Hepatocyte (in vitro differentiated cells): Measurements from ENCODE around the gene CYSRT1.

ENCODE experiments used
- CTCF ChIP-seq: fragments of 200-600 bp; sonication (generic); IDR thresholded peaks from 2 replicates; pipeline ENCODE4 v1.5.1; 2016; ENCODE audit warnings: antibody characterized with exemption, mild to moderate bottlenecking; ENCODE audit not compliant: poor library complexity
- EZH2 ChIP-seq: fragments of 200-600 bp; sonication (generic); IDR thresholded peaks from 2 replicates; pipeline ENCODE4 v1.6.1; 2016; ENCODE audit warnings: antibody characterized with exemption, mild to moderate bottlenecking, borderline replicate concordance
- EZH2phosphoT487 ChIP-seq: fragments of 200-600 bp; sonication (generic); IDR thresholded peaks from one replicate; pipeline ENCODE4 v1.6.1; 2018; ENCODE audit warnings: antibody characterized with exemption, mild to moderate bottlenecking, low read depth, moderate library complexity; ENCODE audit not compliant: unreplicated experiment, severe bottlenecking

- TF ChIP-seq CTCF (no peak), EZH2 (no peak), EZH2phosphoT487 (no peak)
Observed at GRCh38 chr9:137233143-137233980, 8.4 kb downstream of the CYSRT1 start.
